AG09309 (cell line): ENCODE results near the gene ANKRD24.
"Not testable (repeated sequence)": the region's sequence is repeated elsewhere in the genome, so short reads cannot be mapped to it uniquely, and the experiment has no call there.

Experiments
- DNase-seq: peaks from one replicate; pipeline ENCODE4 v3.0.0-alpha.2; 2010; ENCODE audit warnings: low read depth
- H3K4me3 ChIP-seq: 2 replicates; pipeline ENCODE4 v1.5.1; 2011; ENCODE audit warnings: mild to moderate bottlenecking, low read depth, low read length, moderate library complexity; ENCODE audit not compliant: control insufficient read depth
- TF ChIP-seq, protein P1 (sequence below): IDR thresholded peaks from 2 replicates; pipeline ENCODE4 v1.5.1; 2011; ENCODE audit warnings: mild to moderate bottlenecking, low read depth, low read length, inconsistent platforms; ENCODE audit not compliant: insufficient read depth, control insufficient read depth; ENCODE audit errors: missing control alignments

ANKRD24 gene

DNA sequence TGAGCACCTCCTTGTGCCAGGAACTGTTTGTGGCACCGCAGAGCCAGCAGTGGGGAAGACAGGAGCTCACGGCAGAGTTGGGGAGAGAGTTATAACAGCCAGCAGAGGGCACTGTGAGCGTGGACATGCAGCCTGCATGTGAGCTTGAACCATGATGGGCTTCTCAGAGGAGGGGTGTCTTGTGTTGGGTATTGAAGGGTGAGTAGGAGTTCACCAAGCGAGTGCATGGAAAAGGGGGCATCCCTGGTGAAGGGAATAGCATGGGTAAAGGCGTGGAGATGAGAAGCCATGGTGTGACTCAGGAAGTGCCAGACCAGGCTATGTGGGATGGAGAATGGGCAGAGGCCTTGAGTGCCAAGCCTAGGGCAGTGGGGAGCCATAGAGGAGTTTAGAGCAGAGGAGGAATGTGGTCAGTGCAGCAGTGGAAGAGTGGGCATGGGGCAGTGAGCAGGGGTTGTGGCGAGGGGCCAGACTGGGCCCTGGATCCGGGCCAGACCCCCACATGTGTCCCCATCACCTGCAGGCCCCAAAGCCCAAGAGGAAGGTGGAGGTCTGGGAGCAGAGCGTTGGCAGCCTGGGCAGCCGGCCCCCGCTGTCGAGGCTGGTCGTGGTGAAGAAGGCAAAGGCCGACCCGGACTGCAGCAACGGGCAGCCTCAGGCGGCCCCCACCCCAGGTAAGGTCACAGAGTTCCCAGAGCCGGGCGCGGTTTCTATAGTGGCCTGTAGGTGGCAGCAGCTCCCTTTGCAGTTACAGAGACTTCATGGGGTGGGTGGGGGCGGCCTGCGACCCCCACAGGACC lies 84.8 kb downstream of the ANKRD24 start:
- H3K4me3 ChIP-seq = no peak overlapping the region
- TF ChIP-seq, protein P1, sequence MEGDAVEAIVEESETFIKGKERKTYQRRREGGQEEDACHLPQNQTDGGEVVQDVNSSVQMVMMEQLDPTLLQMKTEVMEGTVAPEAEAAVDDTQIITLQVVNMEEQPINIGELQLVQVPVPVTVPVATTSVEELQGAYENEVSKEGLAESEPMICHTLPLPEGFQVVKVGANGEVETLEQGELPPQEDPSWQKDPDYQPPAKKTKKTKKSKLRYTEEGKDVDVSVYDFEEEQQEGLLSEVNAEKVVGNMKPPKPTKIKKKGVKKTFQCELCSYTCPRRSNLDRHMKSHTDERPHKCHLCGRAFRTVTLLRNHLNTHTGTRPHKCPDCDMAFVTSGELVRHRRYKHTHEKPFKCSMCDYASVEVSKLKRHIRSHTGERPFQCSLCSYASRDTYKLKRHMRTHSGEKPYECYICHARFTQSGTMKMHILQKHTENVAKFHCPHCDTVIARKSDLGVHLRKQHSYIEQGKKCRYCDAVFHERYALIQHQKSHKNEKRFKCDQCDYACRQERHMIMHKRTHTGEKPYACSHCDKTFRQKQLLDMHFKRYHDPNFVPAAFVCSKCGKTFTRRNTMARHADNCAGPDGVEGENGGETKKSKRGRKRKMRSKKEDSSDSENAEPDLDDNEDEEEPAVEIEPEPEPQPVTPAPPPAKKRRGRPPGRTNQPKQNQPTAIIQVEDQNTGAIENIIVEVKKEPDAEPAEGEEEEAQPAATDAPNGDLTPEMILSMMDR = peak; percentile 82
- DNase-seq = no peak

DNA sequence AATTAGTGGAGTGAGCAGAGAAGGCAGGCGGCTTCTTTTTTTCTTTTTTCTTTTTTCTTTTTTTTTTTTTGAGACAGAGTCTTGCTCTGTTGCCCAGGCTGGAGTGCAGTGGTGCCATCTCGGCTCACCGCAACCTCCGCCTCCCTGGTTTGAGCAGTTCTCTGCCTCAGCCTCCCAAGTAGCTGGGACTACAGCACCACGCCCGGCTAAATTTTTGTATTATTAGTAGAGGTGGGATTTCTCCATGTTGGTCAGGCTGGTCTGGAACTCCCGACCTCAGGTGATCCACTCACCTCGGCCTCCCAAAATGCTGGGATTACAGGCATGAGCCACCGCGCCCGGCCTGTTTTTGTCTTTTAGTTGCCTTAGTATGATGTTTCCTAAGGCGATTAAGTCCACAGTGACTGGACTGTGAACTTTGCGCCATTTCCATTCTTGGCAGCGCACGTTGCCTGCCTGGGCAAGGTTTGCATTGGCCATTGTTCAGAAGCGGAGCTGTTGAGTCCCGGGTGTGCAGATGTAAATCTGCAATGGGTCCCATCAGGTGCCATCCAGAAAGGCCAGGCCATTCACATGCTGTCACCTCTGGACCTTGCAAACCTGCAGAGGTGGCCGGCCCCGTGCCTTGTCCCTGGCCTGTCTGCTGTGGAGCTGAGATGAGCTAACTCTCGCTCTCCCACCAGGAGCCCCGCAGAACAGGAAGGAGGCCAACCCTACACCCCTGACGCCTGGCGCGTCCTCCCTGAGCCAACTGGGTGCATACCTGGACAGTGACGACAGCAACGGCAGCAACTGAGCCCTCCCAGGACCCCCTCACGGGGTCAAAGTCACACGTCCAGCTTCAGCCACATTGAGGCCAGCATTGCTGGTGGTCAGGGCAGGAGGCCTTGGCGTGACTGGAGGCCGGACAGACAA lies 85.7 kb downstream of the ANKRD24 start:
- TF ChIP-seq, protein P1 = no peak
- H3K4me3 ChIP-seq = no peak overlapping the region
- no peak for DNase-seq

DNA sequence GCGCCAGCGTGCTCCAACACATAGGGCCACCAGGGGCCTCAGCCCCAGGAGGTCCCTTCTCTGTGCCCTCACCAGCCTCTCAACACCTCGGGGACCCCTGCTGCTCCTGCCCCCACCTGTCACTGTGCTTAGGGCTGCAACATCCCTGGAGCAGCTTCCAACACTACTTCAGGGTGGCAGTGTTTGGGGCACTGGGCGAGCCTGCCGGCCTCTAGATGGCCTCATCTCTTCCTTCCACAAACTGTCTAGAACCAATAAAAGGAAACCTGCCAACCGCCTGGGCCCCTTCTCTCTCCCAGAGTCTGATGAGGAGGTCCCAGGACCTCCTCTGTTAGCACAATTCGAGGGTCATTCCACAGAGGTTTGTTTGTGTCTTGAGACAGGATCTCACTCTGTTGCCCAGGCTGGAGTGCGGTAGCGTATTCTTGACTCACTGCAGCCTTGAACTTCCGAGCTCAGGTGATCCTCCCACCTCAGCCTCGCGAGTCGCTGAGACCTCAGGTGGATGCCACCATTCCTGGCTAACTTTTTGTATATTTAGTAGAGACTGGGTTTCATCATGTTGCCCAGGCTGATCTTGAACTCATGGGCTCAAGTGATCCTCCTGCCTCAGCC lies 86.4 kb downstream of the ANKRD24 start:
- DNase-seq = no peak
- TF ChIP-seq, protein P1 = no peak
- H3K4me3 ChIP-seq = no peak overlapping the region

DNA sequence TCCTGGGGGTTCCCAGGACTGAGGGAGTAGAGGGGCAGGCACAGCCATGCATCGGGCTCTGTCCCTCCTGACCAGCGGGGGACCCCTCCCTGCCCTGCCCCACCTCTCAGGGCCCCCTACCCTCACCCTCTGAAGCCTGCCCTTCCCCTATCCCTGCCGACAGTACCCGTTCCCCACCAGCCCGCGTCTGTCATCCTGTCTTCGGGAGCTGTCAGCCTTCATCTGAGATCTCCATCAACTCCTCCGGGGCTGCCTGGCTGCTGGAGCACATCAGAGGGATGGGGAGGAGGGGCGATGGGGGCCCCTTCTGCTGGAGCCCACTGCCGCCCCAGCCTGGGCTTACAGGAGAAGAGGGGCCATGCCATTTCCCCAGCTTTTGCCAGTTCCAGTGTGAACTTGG lies 90.4 kb downstream of the ANKRD24 start:
- no peak overlapping the region for H3K4me3 ChIP-seq
- TF ChIP-seq, protein P1 = no peak
- DNase-seq = no peak

DNA sequence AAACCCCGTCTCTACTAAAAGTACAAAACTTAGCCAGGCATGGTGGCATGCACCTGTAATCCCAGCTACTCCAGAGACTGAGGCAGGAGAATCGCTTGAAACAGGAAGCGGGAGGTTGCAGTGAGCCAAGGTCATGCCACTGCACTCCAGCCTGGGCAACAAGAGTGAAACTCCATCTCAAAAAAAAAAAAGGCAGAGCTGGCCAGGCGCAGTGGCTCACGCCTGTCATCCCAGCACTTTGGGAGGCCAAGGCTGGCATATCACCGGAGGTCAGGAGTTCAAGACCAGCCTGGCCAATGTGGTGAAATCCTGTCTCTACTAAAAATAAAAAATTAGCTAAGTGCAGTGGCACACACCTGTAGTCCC lies 91.8 kb downstream of the ANKRD24 start:
- not testable (repeated sequence) for H3K4me3 ChIP-seq, DNase-seq
